ENCODE results near the gene CHIC2. TPM values are rescaled to one million over a fixed set of nuclear protein-coding genes. Genes with fewer than 3 reads are reported as not detected.

The CHIC2 gene
- total RNA-seq, 5 donors from 2014 or later (not counting 1 experiment from before 2014, with no cell fraction given) = 38.8 to 59.3 (median 40.5) TPM

DNA sequence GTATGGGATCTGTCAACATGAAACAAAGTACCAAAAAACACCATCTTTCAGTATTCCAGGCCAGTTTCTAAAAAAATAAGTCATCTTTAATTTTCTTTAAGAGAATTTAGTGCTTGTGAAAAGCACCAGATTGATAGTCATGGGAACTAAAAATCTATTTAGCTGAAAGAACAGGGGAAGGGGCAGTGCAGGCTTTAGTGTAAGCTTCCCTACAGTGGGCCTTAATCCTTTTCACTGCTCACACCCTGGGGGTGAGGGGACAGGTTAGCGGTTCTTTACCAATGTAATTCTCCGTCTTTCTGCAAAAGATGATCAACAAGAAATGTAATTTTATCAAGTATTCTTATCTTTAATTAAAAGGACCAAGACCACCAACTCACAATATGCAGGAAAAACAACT lies 47.1 kb downstream of the CHIC2 start:
- CTCF ChIA-PET = interaction anchor here (0.6 to 1.7 kb wide), 2 partner anchors 9 to 216 kb away, joined by 3 to 4 read pairs; no protein-coding TSS in a partner anchor
- Histone ChIP-seq H3K4me3 (ENCODE audit: control insufficient read depth in 1 of 2, extremely low read depth in 1 of 2, low read length in 1 of 2) (no peak overlapping the region), H3K27me3 (replicated peaks in 1 of 2; ENCODE audit: control insufficient read depth in 2 of 2, extremely low read depth in 1 of 2, insufficient read depth in 2 of 2, low read length in 1 of 2) (no peaks in the 10 kb centered on the region), H3K27ac (ENCODE audit: low read length) (no peak overlapping the region), H3K36me3 (ENCODE audit: control insufficient read depth in 2 of 2, extremely low read depth in 1 of 2, insufficient read depth in 1 of 2, low read length in 1 of 2) (peaks cover 0 to 13% of the 10 kb centered on the region in 2 donors), H3K4me1 (ENCODE audit: control insufficient read depth in 1 of 2, extremely low read depth in 1 of 2, insufficient read depth in 2 of 2, low read length in 2 of 2) (peaks cover 0 to 3% of the 10 kb centered on the region in 2 experiments), H3K9me3 (no peaks in the 10 kb centered on the region)
- no peaks in the 10 kb centered on the region for H3K9me3 Mint-ChIP-seq
- H3K4me1 Mint-ChIP-seq = peaks cover 5 to 22% (median 19%) of the 10 kb centered on the region in 3 donors
- POLR2A ChIA-PET = interaction anchor here in 1 of 2 donors (1.0 kb wide), 1 partner anchor 40 kb away, joined by 3 read pairs; no protein-coding TSS in a partner anchor
- no peak overlapping the region for H3K4me3 Mint-ChIP-seq
- peaks cover 11% of the 10 kb centered on the region for H3K36me3 Mint-ChIP-seq
- WGBS (ENCODE audit: insufficient coverage) = no CpG with 5 or more reads among the region's 2 CpGs
- DNase-seq (no peak), ATAC-seq (replicated peaks in 1 of 4) (no peak)
- H3K27me3 Mint-ChIP-seq = no peaks in the 10 kb centered on the region
- no peak overlapping the region for H3K27ac Mint-ChIP-seq

DNA sequence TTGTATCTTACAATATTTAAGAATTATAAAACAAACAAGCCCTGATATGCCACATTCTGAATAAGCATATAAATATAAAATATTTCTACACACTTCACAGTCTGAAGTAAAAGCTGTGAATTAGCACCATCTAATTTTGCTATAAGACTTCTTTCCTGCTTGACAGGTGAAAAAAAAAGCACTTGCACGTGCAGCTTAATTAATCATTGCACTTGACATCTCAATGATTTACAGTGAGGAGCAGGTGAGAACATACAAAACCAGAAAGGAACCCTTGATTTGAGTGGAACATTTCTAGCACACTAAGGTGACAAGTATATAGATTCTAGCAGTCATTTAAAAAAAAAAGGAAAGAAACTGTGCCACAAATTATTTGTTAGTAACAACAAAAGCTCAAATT lies 47.9 kb downstream of the CHIC2 start:
- H3K4me3 Mint-ChIP-seq = no peak overlapping the region
- DNase-seq (no peak), ATAC-seq (replicated peaks in 1 of 4) (no peak)
- H3K36me3 ChIP-seq (ENCODE audit: control insufficient read depth in 2 of 2, extremely low read depth in 1 of 2, insufficient read depth in 1 of 2, low read length in 1 of 2) = peaks cover 0 to 13% of the 10 kb centered on the region in 2 donors
- no peak overlapping the region for H3K27ac Mint-ChIP-seq
- POLR2A ChIA-PET = interaction anchor here in 1 of 2 donors (1.0 kb wide), 1 partner anchor 41 kb away, joined by 3 read pairs; no protein-coding TSS in a partner anchor
- H3K27me3 ChIP-seq (replicated peaks in 1 of 2; ENCODE audit: control insufficient read depth in 2 of 2, extremely low read depth in 1 of 2, insufficient read depth in 2 of 2, low read length in 1 of 2) = no peaks in the 10 kb centered on the region
- H3K36me3 Mint-ChIP-seq = peaks cover 14% of the 10 kb centered on the region
- no peak overlapping the region for H3K27ac ChIP-seq (ENCODE audit: low read length)
- WGBS (ENCODE audit: insufficient coverage) = no CpG with 5 or more reads among the region's 1 CpG
- H3K9me3 Mint-ChIP-seq = no peaks in the 10 kb centered on the region
- H3K4me3 ChIP-seq (ENCODE audit: control insufficient read depth in 1 of 2, extremely low read depth in 1 of 2, low read length in 1 of 2) = no peak overlapping the region
- H3K27me3 Mint-ChIP-seq = no peaks in the 10 kb centered on the region
- no peaks in the 10 kb centered on the region for H3K9me3 ChIP-seq
- CTCF ChIA-PET = no interaction called here
- H3K4me1 Mint-ChIP-seq = peaks cover 5 to 22% (median 19%) of the 10 kb centered on the region in 3 donors
- H3K4me1 ChIP-seq (ENCODE audit: control insufficient read depth in 1 of 2, extremely low read depth in 1 of 2, insufficient read depth in 2 of 2, low read length in 2 of 2) = no peaks in the 10 kb centered on the region

DNA sequence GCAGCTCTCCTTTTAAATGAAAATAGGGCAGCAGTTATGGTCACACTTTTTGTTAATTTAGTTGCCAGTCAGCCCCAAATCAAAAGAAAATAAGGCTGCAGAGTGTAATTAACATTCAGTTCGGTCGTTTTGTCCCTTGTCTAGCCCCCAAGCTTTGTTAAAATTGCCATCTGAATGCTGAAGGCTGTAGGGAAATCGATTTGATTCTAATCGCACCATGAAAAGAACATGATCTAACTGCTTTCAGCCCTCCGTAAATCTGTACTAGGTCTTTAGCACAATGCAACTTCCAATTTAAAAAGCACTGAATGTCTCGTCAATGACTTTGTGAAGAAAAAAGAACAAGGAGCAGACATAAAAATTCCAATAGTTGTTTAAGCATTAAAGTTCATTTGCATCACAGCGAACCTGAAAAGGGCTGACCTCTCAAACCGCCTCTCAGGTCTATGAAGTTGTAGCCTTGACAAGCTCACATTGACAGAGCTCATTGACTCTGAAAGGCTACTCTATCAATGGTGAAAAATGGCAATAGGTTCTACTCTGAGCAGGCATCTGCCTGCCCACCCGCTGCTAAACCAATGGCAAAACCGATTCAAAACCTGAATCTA lies 48.9 kb downstream of the CHIC2 start:
- ChIA-PET POLR2A (no interaction called here), CTCF (no interaction called here)
- Mint-ChIP-seq H3K27me3 (no peaks in the 10 kb centered on the region), H3K4me3 (no peak overlapping the region), H3K4me1 (peaks cover 5 to 22% (median 22%) of the 10 kb centered on the region in 3 donors), H3K9me3 (no peaks in the 10 kb centered on the region), H3K27ac (peak overlapping the region in 1 of 2 donors; percentile 39), H3K36me3 (peaks cover 20% of the 10 kb centered on the region)
- Histone ChIP-seq H3K4me3 (ENCODE audit: control insufficient read depth in 1 of 2, extremely low read depth in 1 of 2, low read length in 1 of 2) (no peak overlapping the region), H3K4me1 (ENCODE audit: control insufficient read depth in 1 of 2, extremely low read depth in 1 of 2, insufficient read depth in 2 of 2, low read length in 2 of 2) (no peaks in the 10 kb centered on the region), H3K36me3 (ENCODE audit: control insufficient read depth in 2 of 2, extremely low read depth in 1 of 2, insufficient read depth in 1 of 2, low read length in 1 of 2) (peaks cover 0 to 13% of the 10 kb centered on the region in 2 donors), H3K27me3 (replicated peaks in 1 of 2; ENCODE audit: control insufficient read depth in 2 of 2, extremely low read depth in 1 of 2, insufficient read depth in 2 of 2, low read length in 1 of 2) (no peaks in the 10 kb centered on the region), H3K27ac (ENCODE audit: low read length) (no peak overlapping the region), H3K9me3 (no peaks in the 10 kb centered on the region)
- ATAC-seq (replicated peaks in 1 of 4) = no peak
- 97% methylated on average over 7 of the region's 10 CpGs for WGBS (ENCODE audit: insufficient coverage)
- DNase-seq = no peak

DNA sequence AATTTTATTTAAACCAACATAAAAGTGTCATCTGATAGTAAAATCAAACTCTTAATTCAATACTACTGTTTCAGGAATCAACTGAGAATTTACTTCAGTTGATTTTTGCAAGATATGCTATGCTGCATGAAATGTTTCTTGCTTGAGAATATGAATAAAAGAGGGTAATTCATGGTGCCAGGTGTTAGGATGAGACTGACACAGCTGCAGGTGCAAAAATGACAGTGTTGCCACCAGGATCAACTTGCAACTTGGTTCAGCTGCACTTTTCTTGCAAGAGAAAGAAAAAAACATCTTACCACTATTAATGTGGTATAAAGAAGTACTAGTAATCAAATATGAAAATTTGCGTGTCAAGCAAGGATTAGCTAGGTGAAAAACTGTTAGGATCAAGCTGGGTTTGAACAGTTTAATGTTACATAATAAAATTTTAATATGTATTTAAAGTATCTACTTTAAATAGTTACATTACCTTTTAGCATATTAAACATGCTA lies 49.7 kb downstream of the CHIC2 start:
- Mint-ChIP-seq H3K27me3 (no peaks in the 10 kb centered on the region), H3K9me3 (no peaks in the 10 kb centered on the region), H3K36me3 (peaks cover 27% of the 10 kb centered on the region), H3K4me3 (no peak overlapping the region), H3K27ac (no peak overlapping the region), H3K4me1 (peaks cover 5 to 24% (median 22%) of the 10 kb centered on the region in 3 donors)
- ChIA-PET POLR2A (no interaction called here), CTCF (interaction anchor here in 1 of 2 donors (1.4 kb wide), 1 partner anchor 219 kb away, joined by 4 read pairs; no protein-coding TSS in a partner anchor)
- DNase-seq (no peak), ATAC-seq (replicated peaks in 1 of 4) (no peak)
- H3K36me3 ChIP-seq (ENCODE audit: control insufficient read depth in 2 of 2, extremely low read depth in 1 of 2, insufficient read depth in 1 of 2, low read length in 1 of 2) = peaks cover 0 to 13% of the 10 kb centered on the region in 2 donors
- no peaks in the 10 kb centered on the region for H3K4me1 ChIP-seq (ENCODE audit: control insufficient read depth in 1 of 2, extremely low read depth in 1 of 2, insufficient read depth in 2 of 2, low read length in 2 of 2)
- no CpG with 5 or more reads among the region's 1 CpG for WGBS (ENCODE audit: insufficient coverage)
- no peaks in the 10 kb centered on the region for H3K9me3 ChIP-seq
- H3K27me3 ChIP-seq (replicated peaks in 1 of 2; ENCODE audit: control insufficient read depth in 2 of 2, extremely low read depth in 1 of 2, insufficient read depth in 2 of 2, low read length in 1 of 2) = no peaks in the 10 kb centered on the region
- no peak overlapping the region for H3K27ac ChIP-seq (ENCODE audit: low read length)
- no peak overlapping the region for H3K4me3 ChIP-seq (ENCODE audit: control insufficient read depth in 1 of 2, extremely low read depth in 1 of 2, low read length in 1 of 2)

DNA sequence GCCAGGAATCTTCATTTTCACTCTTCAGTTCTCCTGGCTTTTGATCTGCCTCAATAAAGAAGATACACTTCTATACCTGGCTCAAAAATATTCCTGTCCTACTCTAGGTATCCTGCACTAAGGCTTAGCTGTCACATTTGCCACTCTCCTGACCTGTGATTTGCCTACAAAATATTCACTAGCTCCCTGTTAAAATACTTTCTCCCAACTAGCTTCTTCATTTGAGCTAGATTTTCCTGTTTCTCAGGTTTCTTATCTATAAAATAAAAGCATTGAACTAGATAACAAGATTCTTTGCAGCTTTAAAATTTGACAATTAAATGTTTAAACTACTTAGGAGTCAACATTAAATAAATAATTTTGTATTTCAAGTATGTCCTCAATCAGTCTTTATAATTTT lies 53.2 kb downstream of the CHIC2 start:
- Histone ChIP-seq H3K9me3 (no peaks in the 10 kb centered on the region), H3K4me1 (ENCODE audit: control insufficient read depth in 1 of 2, extremely low read depth in 1 of 2, insufficient read depth in 2 of 2, low read length in 2 of 2) (no peaks in the 10 kb centered on the region), H3K27ac (ENCODE audit: low read length) (no peak overlapping the region), H3K27me3 (replicated peaks in 1 of 2; ENCODE audit: control insufficient read depth in 2 of 2, extremely low read depth in 1 of 2, insufficient read depth in 2 of 2, low read length in 1 of 2) (no peaks in the 10 kb centered on the region), H3K4me3 (ENCODE audit: control insufficient read depth in 1 of 2, extremely low read depth in 1 of 2, low read length in 1 of 2) (no peak overlapping the region), H3K36me3 (ENCODE audit: control insufficient read depth in 2 of 2, extremely low read depth in 1 of 2, insufficient read depth in 1 of 2, low read length in 1 of 2) (peaks cover 0 to 15% of the 10 kb centered on the region in 2 donors)
- peaks cover 43% of the 10 kb centered on the region for H3K36me3 Mint-ChIP-seq
- ATAC-seq (replicated peaks in 1 of 4) (no peak), DNase-seq (no peak)
- H3K4me1 Mint-ChIP-seq = peaks cover 5 to 17% (median 13%) of the 10 kb centered on the region in 3 donors
- no peaks in the 10 kb centered on the region for H3K9me3 Mint-ChIP-seq
- POLR2A ChIA-PET = interaction anchor here in 1 of 2 donors (0.6 kb wide), 1 partner anchor 1066 kb away, joined by 3 read pairs; no protein-coding TSS in a partner anchor
- H3K4me3 Mint-ChIP-seq = no peak overlapping the region
- CTCF ChIA-PET = no interaction called here
- peak overlapping the region in 1 of 2 donors; percentile 17 for H3K27ac Mint-ChIP-seq
- no peaks in the 10 kb centered on the region for H3K27me3 Mint-ChIP-seq

DNA sequence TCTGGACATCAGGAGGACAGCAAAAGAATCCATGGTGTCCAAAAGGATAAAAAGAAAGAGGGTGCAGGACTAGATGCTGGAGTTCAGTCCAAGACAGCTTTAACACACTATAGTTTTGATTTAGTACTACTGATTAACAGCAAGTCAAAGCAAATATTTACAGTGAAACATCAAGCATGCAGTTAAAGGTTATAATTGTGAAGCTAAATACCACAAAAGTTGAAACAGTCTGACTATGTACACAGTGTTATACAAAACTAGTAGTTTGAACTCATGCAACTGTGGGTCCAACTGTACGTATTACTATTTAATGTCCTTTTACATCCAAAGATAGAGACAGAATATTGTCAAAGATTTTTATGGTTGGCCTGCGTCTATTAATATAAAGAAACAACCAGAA lies 57.6 kb downstream of the CHIC2 start:
- no peak overlapping the region for H3K4me3 ChIP-seq (ENCODE audit: control insufficient read depth in 1 of 2, extremely low read depth in 1 of 2, low read length in 1 of 2)
- Mint-ChIP-seq H3K27me3 (no peaks in the 10 kb centered on the region), H3K27ac (no peak overlapping the region), H3K9me3 (no peaks in the 10 kb centered on the region), H3K4me3 (no peak overlapping the region), H3K36me3 (peaks cover 43% of the 10 kb centered on the region), H3K4me1 (peaks cover 0 to 22% (median 15%) of the 10 kb centered on the region in 3 donors)
- no peak overlapping the region for H3K27ac ChIP-seq (ENCODE audit: low read length)
- no peaks in the 10 kb centered on the region for H3K9me3 ChIP-seq
- CTCF ChIA-PET = interaction anchor here in 1 of 2 donors (0.5 to 0.8 kb wide), 2 partner anchors 37 to 1290 kb away, joined by 4 to 6 read pairs; no protein-coding TSS in a partner anchor
- POLR2A ChIA-PET = no interaction called here
- ATAC-seq (replicated peaks in 1 of 4) (no peak), DNase-seq (no peak)
- H3K27me3 ChIP-seq (replicated peaks in 1 of 2; ENCODE audit: control insufficient read depth in 2 of 2, extremely low read depth in 1 of 2, insufficient read depth in 2 of 2, low read length in 1 of 2) = no peaks in the 10 kb centered on the region
- no peaks in the 10 kb centered on the region for H3K4me1 ChIP-seq (ENCODE audit: control insufficient read depth in 1 of 2, extremely low read depth in 1 of 2, insufficient read depth in 2 of 2, low read length in 2 of 2)
- peaks cover 0 to 8% of the 10 kb centered on the region in 2 donors for H3K36me3 ChIP-seq (ENCODE audit: control insufficient read depth in 2 of 2, extremely low read depth in 1 of 2, insufficient read depth in 1 of 2, low read length in 1 of 2)
- WGBS (ENCODE audit: insufficient coverage) = no CpG with 5 or more reads among the region's 2 CpGs

All from T-cell (primary cell).